ENCODE data around the gene SMG9.

GRCh38 chr19:43743059-43743458 is 11.7 kb downstream of the SMG9 start:
- no peak for TF ChIP-seq RFX5 (IDR thresholded peaks at IDR 0.05; ENCODE audit: low read length)
- peak; percentile 21; the same call in 1 of the 2 replicates for TF ChIP-seq NFIC (IDR thresholded peaks at IDR 0.05; ENCODE audit: borderline replicate concordance)
- TF ChIP-seq CTCF (IDR thresholded peaks at IDR 0.05) = no peak
- TF ChIP-seq JUND (IDR thresholded peaks at IDR 0.05) = no peak
- TF ChIP-seq SMC3 (IDR thresholded peaks at IDR 0.05; ENCODE audit: low read depth, low read length) = no peak
- TF ChIP-seq RAD21 (IDR thresholded peaks at IDR 0.05; ENCODE audit: low read length) = no peak
- TF ChIP-seq TAF1 (IDR thresholded peaks at IDR 0.05; ENCODE audit: borderline replicate concordance, low read depth, low read length) = no peak
- TF ChIP-seq GABPA (IDR thresholded peaks at IDR 0.05; ENCODE audit: low read depth) = no peak
- TF ChIP-seq EP300 (IDR thresholded peaks at IDR 0.05; ENCODE audit: borderline replicate concordance in 1 of 2, low read depth in 1 of 2, low read length in 1 of 2) = no peak
- TF ChIP-seq MAX (IDR thresholded peaks at IDR 0.05; ENCODE audit: low read depth) = no peak
- no peak for TF ChIP-seq GATA2 (CRISPR knock-in tag; IDR thresholded peaks at IDR 0.05)
- no peak for TF ChIP-seq EZH2phosphoT487 (IDR thresholded peaks at IDR 0.05; ENCODE audit: borderline replicate concordance, low read depth)

All from SK-N-SH (cell line).